A172 (cell line): Measurements from ENCODE around the gene CNTNAP5. TPM values are rescaled to one million over a fixed set of nuclear protein-coding genes. Genes with fewer than 3 reads are reported as not detected.

ENCODE experiments used
- DNase-seq: peaks from one replicate; pipeline ENCODE4 v3.0.0-alpha.2; 2015; ENCODE audit warnings: low spot score
- total RNA-seq: library from RNA; depleted of rRNA; stranded (reverse); fragments of >200 nt; shearing (Covaris generic); gene quantifications from 2 replicates; pipeline ENCODE4 v1.2.3, GENCODE V29; 2014

Gene CNTNAP5
- total RNA-seq, 1 experiment from 2014 or later: not detected

DNA sequence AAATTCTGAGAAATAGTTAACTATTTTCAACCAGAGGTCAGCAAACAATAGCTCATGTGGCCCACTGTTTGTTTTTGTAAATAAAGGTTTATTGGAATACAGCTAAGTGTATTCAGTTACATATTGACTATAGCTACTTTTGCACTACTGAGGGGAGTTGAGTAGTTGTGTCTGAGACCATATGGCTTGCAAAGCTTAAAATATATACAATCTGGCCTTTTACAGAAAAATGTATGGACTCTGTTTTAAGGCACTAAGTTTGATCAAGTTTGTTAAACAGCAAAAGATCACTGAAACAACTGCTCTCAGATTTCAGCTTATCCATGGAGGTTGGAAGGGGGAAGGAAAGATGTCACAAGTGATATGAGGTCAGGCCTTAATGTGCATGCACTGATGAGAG is 667.1 kb downstream of the CNTNAP5 start:
- DNase-seq: no peak

DNA sequence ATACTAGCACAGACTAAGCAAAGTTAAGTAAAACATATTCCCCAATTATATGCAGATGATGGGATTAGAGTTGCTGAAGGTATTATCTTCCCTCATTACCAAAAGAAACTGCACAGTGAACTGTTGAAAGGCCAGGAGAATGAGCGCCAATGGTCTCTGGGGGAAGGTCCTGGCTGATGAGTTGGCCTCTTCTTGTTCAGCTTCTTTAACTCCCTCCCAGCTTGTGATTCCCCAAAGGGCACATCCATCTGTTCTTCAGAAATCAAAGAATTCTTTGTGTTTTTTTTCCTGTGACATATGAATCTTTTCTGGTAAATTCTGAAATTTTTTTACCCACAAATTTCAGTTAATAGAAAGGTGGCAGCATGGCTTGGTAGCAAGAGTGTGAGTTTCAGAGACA is 667.6 kb downstream of the CNTNAP5 start:
- no peak for DNase-seq

DNA sequence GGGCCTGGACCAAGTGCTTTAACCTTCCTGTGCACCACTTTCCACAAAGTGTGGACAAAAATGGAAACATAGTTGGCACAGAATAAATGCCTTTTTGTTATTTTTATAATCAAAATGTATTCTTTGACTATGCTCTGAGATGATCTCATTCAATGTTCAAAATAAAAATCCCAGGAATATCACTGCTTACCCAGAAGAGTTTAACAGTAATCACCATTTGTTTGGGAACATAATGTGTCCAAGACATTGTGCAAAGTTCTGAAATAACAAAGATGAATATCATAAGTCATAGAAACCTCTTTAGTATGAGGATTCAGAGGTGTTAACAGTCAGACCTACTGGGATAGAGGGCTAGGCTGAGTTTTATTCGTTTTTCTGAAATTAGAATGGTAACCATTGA is 668.1 kb downstream of the CNTNAP5 start:
- DNase-seq: no peak

DNA sequence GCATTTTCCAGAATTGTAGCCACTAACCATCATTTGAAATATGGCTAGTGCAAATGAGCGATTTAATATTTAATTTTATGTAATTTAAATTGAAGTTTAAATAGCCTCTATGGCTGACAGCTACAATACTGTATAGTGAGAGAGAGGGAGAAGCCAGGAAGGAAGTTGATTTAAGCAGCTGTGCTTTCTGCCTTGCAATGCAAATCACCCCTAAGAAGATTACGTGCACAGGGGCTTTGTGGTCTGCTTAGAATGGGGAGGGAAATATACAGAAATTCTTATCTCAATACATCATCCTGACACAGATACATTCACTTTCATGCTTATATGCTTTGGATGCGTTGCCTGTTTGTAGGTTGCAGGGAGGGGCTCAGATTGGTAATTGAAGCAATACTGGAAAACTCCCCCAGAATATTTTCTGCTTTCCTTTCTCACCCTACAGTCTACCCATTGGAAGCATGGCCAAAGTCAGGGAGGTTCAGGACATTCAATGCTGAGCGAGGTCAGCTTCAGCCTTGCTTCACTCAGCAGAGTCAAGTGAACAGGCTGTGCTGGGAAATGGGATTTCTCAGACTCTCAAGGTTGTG is 674.0 kb downstream of the CNTNAP5 start:
- no peak for DNase-seq

DNA sequence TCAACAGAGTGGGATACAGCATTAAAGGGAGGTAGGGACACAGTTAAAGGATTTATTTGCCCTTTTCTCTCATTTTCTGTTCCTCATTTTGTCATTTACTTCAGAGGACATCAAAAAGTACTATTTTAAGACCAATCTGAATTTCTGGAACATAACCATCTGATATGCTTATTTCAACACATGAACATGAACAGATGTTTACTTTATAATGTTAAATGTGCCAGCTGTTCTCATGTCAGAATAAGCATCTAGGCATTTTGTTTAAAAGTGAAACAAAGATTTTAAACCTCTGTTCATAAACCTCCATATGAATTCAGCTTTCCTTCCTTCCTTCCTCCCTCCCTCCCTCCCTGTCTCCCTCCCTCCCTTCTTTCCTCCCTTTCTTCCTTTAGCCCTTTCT is 677.7 kb downstream of the CNTNAP5 start:
- DNase-seq: no peak

DNA sequence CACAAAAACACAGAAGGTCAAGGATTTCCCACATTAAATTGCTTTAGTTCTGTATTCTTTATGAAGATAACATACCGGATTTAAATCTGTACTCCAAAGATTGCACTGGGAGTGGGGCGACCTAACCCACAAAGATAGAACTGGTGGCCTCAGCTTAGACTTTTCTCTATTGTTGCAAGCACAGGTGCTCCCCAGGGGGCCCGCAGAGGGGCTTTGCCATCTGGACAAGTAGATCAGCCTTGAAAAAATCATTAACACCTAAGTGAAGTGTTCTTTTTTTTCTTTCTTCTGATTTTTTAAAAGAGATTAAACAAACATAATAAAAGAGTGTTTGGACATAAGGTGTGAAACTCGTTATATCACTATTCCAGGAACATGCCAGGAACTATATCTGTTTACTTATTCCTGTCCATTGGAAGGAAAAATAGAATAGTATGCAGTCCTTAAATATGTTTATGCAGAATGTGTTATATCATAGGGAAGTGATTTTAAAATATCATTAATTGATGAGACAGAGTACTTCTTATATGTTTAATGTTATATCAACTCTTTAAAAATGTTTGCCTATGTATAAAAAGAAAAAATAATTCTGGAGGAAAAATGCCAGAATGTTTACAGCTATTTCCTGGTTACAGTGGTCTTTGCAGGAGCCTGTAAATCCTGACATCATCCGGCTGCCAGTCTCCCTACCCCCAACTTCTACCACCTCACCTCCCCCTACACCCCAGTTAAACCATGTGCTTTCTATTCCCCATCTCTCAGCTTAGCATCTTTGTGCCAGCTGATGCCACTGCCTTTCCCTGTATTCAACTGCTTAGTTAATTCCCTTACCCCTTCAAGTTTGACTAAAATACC is 679.2 kb downstream of the CNTNAP5 start:
- no peak for DNase-seq

DNA sequence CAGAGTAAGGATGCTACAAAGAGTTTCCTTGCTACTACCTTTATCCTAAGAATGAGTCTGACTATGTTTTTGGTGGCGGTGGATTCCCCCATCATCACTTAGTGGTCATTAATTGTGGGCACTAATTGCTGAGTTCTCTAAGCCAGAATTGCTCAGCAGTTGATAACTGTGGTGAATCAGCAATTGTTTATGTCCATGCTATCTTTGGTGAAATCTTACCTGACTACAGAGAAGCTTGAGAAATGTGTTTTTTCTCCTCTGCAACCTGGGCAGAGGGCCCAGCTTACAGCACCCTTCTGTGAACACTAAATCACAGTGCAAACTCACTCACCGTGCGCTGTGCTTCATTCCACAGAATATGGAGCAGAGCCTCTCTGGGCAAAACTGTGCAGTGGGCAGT is 683.6 kb downstream of the CNTNAP5 start:
- DNase-seq: no peak

DNA sequence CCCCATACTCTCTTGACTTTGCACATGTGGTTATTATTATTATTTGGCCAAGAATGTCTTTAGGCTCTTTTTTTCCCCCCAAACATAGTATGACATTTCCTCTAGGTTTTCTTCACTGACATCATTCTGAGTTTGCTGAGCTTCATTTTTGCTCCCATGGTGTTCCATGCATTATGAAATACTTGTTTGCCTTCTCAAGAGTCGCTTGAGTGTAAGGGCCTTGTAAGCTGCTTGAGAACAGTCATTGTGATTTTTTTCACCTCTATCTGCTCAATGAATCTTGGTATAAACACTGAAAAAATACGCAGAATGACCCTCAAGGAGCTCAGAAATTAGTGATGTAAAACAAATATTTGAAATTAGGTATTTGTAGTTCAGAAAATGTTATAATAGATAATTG is 688.9 kb downstream of the CNTNAP5 start:
- DNase-seq: no peak

DNA sequence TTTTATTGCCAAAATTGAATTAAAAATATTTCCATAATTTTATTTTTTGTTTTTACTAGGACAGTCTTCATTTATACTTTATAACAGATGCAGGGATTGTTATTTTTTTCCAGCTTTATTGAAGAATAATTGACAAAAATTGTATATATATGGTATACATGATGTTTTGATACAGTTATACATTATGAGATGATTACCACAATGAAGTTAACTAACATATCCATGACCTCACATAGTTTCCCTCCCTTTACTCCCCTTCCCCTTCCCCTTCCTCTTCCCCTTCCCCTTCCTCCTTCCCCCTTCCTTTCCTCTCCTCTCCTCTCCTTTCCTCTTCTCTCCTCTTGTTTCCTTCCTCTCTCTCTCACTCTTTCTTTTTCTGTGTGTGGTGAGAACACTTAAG is 700.1 kb downstream of the CNTNAP5 start:
- no peak for DNase-seq

DNA sequence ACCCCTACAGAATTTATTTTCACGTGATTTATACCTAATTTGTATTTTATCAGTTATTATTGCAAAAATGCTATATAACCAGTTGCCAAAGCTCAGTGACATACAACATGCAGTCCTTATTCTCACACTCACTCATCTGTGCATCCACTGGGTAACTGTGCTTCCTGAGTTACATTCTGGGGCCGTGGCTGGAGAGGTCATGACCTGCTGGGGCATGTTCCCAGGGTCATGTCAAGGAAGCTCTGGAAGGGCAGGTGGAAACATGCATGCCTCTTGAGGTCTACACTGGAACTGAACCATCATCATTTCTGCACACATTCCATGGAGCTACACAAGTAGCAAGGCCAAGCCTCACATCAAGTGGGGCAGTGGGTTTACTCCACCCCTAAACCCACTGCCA is 715.5 kb downstream of the CNTNAP5 start:
- DNase-seq: no peak

DNA sequence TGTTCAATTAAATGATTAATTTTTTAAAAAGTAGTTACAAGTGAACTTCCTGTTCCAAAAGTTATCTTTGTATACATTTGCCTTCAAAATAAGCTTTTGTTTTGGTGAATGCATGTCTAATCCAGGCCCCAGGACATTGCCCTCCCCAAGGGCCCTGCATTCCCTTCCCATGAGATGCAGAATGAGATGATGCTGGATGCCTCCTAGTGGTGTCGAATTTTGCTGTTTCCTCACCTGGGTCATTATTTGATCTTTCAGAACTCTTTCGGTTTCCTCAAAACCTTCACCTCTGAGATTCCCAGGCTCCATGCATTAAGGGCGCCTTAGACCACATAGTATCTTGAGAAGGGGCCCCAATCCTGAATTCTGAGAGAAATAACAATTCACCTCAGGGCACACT is 728.8 kb downstream of the CNTNAP5 start:
- no peak for DNase-seq

DNA sequence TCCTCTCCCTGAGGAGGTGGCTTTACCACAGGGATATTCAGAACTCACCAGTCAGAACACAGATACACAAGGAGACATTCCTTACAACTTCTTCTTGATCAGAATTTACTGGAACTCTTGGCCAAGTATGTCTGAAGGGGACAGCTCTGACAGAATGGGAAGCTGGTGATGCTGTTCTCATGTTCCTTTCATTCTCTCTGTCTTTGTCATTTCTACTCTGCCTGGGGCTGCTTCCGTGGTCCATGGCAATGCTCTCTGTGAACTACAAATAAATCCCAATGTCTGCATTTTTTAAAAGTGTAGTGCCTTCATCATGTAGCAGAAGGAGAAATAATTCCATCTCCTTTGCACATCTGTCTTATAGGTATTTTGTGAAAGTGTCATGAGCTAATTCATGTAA is 730.3 kb downstream of the CNTNAP5 start:
- DNase-seq: no peak

DNA sequence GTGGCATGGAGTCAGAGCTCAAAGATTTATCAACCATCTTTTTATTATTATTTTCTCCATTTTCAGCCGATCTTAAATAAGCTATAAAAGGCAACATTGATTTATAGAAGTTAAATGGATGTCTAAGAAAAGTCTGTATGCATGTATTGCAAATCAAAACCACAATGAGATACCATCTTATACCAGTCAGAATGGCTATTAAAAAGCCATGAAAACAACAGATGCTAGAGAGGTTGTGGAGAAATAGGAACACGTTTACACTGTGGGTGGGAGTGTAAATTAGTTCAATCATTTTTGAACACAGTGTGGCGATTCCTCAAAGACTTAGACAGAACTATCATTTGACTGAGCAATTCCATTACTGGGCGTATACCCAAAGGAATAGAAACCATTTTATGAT is 731.0 kb downstream of the CNTNAP5 start:
- DNase-seq: no peak

DNA sequence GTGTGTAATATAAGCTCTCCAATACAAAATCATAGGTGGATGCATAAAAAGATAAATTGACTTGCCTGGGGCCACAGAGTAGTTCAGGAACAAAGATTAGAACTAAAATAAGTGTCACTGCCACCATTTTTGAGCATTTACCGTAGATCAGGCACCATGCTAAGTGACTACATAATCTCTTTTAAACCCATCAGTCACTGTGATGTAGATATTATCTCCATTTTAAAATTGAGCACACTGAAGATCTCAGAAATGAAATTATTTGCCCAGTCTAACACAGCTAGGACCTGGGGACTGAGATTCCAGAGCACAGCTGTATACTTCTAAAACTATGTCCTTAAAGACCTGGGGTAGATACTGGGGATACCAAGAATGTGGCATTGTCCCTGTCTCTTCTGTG is 737.3 kb downstream of the CNTNAP5 start:
- DNase-seq: no peak

DNA sequence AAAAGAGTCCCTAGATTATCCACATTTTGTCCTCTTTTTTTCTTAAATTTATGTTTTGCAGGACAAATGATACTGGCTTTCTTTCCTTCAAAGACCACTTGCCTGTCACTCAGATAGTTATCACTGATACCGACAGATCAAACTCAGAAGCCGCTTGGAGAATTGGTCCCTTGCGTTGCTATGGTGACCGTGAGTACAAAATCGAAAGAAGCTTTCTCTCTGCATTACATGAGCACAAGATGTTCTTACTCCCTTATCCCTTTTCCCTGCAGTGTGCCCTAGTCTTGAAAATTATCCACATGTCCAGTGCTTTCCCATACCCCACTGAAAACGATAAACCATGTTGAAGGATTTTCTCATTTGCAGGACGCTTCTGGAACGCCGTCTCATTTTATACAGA is 738.5 kb downstream of the CNTNAP5 start:
- no peak for DNase-seq

DNA sequence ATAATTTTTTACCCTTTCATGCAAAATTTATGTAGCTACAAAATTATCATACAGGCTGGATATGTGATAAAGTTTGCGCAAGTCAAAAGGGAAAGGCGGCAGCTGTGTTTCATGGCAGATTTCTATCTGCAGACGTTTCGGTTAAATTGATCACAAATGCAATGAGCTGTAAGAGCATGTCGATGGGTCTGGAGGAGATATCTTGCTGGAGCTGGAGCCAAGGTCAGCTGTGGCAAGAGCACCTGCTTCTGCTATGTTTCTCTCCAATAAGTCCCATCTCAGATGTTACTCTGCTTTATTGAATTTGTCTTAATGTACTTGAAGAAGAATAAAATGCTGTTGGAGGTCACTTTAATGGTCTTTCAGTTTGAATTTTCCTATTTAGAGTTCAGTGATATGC is 749.7 kb downstream of the CNTNAP5 start:
- no peak for DNase-seq

DNA sequence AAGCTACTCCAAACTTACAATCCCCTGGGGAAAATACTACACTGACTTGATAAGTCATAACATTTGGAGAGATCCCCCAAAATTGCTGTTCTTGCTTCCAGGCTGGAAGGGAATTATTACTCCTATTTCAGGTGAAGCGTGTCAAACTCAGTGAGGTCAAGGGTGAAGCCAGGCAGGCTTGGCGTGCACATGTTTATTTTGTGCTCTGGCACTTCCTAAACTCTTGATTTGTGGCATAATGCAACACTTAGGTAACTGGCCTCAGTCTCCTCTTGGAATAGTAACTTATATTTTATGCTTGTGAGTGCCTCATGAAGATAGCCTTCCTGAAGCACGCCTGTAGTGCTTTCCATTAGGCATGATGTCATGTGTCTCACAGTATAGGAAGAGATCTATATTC is 751.2 kb downstream of the CNTNAP5 start:
- no peak for DNase-seq

DNA sequence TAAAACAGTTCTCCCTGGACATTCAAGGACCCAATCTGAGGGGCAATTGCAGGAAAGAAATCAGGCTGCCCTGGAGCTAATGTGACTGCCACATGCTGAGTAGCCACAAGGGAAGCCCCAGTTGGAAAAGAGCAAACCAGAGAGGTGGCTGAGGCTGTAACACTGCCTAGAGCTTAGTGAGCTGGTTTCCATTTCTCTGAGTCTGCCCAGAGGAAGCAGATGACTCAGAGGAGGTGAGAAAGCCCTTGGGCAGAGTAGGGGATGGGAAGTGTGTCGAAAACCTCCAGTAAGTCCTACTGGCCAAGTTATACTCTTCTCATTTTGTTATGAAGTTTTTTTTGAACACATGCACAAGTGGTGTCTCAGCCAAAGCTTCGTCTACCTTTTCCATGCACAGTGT is 753.0 kb downstream of the CNTNAP5 start:
- DNase-seq: no peak

DNA sequence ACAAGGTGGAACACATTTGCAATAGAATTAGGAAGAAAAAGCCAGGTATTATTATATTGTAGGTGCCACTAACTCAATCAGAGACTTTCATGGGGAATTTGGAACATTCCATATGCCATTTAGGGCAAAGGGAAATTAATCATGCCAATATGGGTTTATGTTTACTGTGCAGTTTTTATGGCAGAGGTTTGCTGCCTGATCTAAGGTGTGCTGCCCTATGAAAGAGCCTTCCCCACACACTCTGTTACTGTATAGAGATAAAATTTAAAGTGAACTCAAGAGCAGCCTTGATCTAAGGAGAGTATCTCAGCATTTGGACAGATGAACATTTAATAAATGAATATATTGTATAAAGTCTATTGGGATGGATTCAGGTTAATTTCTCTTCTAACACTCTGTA is 771.6 kb downstream of the CNTNAP5 start:
- DNase-seq: no peak

DNA sequence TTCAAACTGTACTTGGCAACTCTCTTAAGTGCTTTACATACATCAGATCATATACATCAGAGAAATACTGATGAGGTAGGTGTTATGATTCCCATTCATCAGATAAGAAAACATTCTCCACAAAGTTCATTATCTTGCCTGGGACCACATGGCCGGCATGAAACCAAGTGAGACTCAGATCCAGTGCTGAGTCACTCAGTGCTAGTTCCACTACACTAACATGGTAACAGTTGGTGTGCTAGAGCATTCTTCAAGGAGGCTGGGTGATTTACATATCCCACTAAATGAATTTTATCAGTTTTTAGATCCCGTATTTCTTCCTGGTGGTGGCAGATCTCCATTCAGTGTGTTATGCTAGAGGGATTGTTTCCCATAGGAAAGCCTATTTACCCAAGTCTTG is 772.0 kb downstream of the CNTNAP5 start:
- DNase-seq: no peak

DNA sequence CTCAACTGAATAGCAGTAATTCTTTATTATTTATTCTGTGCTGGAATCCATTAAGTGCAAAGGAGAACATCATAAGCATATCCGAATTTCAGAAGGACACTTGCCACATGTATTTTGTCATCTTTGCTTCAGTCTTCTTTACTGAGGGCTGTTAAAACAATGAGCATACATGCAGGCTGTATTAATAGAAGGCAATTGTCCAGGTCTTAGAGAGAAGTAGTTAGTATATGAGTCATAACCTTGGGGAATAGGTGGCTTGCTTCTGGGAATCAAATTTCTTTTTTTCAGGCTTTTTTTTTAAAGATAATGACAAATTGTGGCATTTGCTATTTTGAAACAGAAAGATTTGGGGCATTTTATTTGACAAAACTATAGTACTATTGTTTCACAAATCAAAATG is 773.5 kb downstream of the CNTNAP5 start:
- DNase-seq: no peak

DNA sequence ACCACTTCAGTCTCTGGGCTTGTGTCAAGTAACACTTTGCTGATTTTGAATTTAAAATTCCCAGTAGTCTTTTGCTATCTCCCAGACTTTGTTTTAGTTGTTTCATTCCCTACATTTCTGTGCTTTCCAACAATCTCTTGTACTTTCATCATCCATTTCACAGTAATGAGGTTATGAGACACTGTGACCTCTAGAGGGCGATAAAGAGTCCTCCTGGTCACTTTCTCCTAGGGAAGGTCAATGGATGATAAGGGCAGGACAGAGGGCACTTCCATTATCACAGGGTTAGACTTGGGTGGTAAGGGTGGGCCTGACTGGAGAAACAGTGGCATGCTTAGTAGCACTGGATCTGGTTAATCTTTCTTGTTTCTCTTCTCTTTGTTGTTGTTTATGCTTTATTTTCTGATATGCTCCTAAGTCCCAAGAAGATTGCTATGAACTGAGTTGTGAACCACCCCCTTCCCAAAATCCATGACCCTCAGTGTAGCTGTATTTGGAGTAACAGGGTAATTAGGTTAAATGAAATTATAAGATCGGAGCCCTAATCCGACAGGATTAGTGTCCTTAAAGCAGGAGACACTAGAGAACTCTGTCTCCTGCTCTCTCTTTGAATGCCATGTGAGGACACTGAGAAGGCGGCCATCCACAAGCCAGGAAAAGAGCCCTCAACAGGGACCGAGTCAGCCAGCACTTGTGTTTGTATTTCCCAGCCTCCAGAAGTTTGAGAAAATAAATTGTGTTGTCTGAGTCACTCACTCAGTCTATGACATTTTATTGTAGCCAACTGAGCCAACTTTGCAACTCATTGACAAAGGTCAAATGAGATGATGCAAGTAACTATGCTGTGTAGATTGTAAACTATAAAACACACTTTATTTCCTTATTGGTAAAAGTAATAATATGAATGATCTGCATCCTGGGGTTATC is 779.2 kb downstream of the CNTNAP5 start:
- peak; percentile 3 for DNase-seq

DNA sequence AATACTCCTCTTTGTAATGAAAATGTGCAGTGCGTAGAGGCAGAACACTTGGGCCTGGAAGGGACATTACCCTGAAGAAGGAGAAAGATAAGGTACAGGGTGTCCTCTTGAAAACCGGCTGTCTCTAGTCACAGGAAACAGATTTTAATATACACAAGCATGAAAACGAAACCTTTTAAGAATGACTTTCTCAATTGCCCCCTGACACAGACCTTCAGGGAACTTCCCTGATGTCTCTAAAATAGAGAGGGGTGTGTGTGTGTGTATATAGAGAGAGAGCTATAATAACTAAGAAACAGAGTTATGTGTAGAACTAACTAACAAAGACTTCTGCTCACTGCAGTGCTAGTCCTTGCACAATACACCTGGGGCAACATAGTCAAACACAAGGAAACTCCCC is 780.0 kb downstream of the CNTNAP5 start:
- DNase-seq: no peak
